IMR-90 (cell line): Measurements from ENCODE around the gene INPP5B. TPM values are rescaled to one million over a fixed set of nuclear protein-coding genes. Genes with fewer than 3 reads are reported as not detected.

Experiments
- ATAC-seq: fragments of 200-7000 bp; cut with Tn5 transposase; 2 replicates; pipeline ENCODE4 v1.9.1; 2020; ENCODE audit warnings: low read depth, mild to moderate bottlenecking, moderate library complexity
- BruUV-seq: library from RNA; stranded (reverse); fragments of 400-500 nt; replicated peaks from 2 replicates; lab custom pipeline; 2021; lab: Mats Ljungman, UMichigan
- CTCF ChIA-PET: fragments of 300-600 bp; formaldehyde crosslinking; extraction: SDS; loops from one replicate; lab custom pipeline; 2021; ENCODE audit warnings: antibody characterized with exemption; lab: Yijun Ruan, JAX
- POLR2A ChIA-PET: fragments of 300-600 bp; sonication (Branson Sonifier 250); formaldehyde crosslinking; loops from one replicate; lab custom pipeline; 2022; ENCODE audit warnings: antibody characterized with exemption; ENCODE audit not compliant: unreplicated experiment; lab: Charles Lee
- DNase-seq: peaks from one replicate; pipeline ENCODE4 v3.0.0; 2013
- H2AFZ ChIP-seq: replicated peaks from 2 replicates; pipeline ENCODE3; 2013; ENCODE audit warnings: low read length, mild to moderate bottlenecking; ENCODE audit not compliant: poor library complexity
- H2AK5ac ChIP-seq: 2 replicates; pipeline ENCODE4 v1.6.1; 2013; ENCODE audit warnings: low read depth, low read length, inconsistent platforms
- H2AK9ac ChIP-seq: replicated peaks from 2 replicates; pipeline ENCODE3; 2013; ENCODE audit warnings: mild to moderate bottlenecking, low read depth, low read length, moderate library complexity; ENCODE audit not compliant: poor library complexity
- H2BK120ac ChIP-seq: 2 replicates; pipeline ENCODE4 v1.6.1; 2013; ENCODE audit warnings: low read depth, low read length, inconsistent platforms
- H2BK15ac ChIP-seq: 3 replicates; pipeline ENCODE4 v1.6.1; 2013; ENCODE audit warnings: low read depth, low read length, inconsistent platforms
- H2BK20ac ChIP-seq: 2 replicates; pipeline ENCODE4 v1.6.1; 2013; ENCODE audit warnings: low read depth, mild to moderate bottlenecking, inconsistent platforms, low read length, moderate library complexity
- H2BK5ac ChIP-seq: 2 replicates; pipeline ENCODE4 v1.6.1; 2013; ENCODE audit warnings: mild to moderate bottlenecking, low read depth, low read length, inconsistent platforms; ENCODE audit not compliant: poor library complexity, severe bottlenecking
- H3K14ac ChIP-seq: replicated peaks from 2 replicates; pipeline ENCODE4 v1.6.1; 2013; ENCODE audit warnings: low read depth, low read length, inconsistent platforms
- H3K18ac ChIP-seq: 2 replicates; pipeline ENCODE4 v1.6.1; 2013; ENCODE audit warnings: low read depth, low read length, control low read depth
- H3K23ac ChIP-seq: 2 replicates; pipeline ENCODE4 v1.6.1; 2013; ENCODE audit warnings: low read depth, low read length, inconsistent platforms
- H3K27ac ChIP-seq: 2 replicates; pipeline ENCODE4 v1.5.1; 2013; ENCODE audit warnings: mild to moderate bottlenecking, control low read depth, low read length; ENCODE audit not compliant: insufficient read depth
- H3K27me3 ChIP-seq: 2 replicates; pipeline ENCODE4 v1.6.1; 2013; ENCODE audit warnings: low read length; ENCODE audit not compliant: control insufficient read depth, insufficient read depth
- H3K36me3 ChIP-seq: 2 replicates; pipeline ENCODE4 v1.6.1; 2013; ENCODE audit warnings: low read length, mixed read lengths; ENCODE audit not compliant: control insufficient read depth, insufficient read depth
- H3K4ac ChIP-seq: 2 replicates; pipeline ENCODE4 v1.6.1; 2013; ENCODE audit warnings: low read depth, low read length, inconsistent platforms
- H3K4me1 ChIP-seq: 2 replicates; pipeline ENCODE4 v1.6.1; 2013; ENCODE audit warnings: low read length, mixed read lengths; ENCODE audit not compliant: control insufficient read depth, insufficient read depth
- H3K4me2 ChIP-seq: 2 replicates; pipeline ENCODE4 v1.6.1; 2013; ENCODE audit warnings: low read depth, mild to moderate bottlenecking, control low read depth, low read length, moderate library complexity
- H3K4me3 ChIP-seq: 2 replicates; pipeline ENCODE4 v1.5.1; 2013; ENCODE audit warnings: low read depth, mild to moderate bottlenecking, control low read depth, low read length, moderate library complexity; ENCODE audit not compliant: insufficient read depth
- H3K56ac ChIP-seq: 2 replicates; pipeline ENCODE4 v1.6.1; 2013; ENCODE audit warnings: low read length, inconsistent platforms; ENCODE audit not compliant: insufficient read depth; ENCODE audit errors: extremely low read depth
- H3K79me1 ChIP-seq, 2 experiments: 2 replicates each; pipeline ENCODE4 v1.6.1; 2013; ENCODE audit warnings: low read length in 2 of 2, inconsistent platforms in 1 of 2, low read depth in 1 of 2
- H3K9ac ChIP-seq: 2 replicates; pipeline ENCODE4 v1.6.1; 2013; ENCODE audit warnings: low read depth, low read length, control low read depth
- H3K9me1 ChIP-seq: 2 replicates; pipeline ENCODE4 v1.6.1; 2013; ENCODE audit warnings: low read length, inconsistent platforms; ENCODE audit not compliant: insufficient read depth
- H3K9me3 ChIP-seq: 2 replicates; pipeline ENCODE4 v1.6.1; 2013; ENCODE audit warnings: low read length; ENCODE audit not compliant: control insufficient read depth, insufficient read depth
- H4K20me1 ChIP-seq: 2 replicates; pipeline ENCODE4 v1.6.1; 2013; ENCODE audit warnings: low read length, inconsistent platforms; ENCODE audit not compliant: insufficient read depth
- H4K5ac ChIP-seq: 2 replicates; pipeline ENCODE4 v1.6.1; 2013; ENCODE audit warnings: mild to moderate bottlenecking, low read depth, low read length, control low read depth
- H4K8ac ChIP-seq, 2 experiments: 2 replicates each; pipeline ENCODE4 v1.6.1; 2013; ENCODE audit warnings: low read depth in 2 of 2, low read length in 2 of 2, control low read depth in 1 of 2, inconsistent platforms in 1 of 2
- H4K91ac ChIP-seq: 2 replicates; pipeline ENCODE4 v1.6.1; 2013; ENCODE audit warnings: low read depth, low read length, inconsistent platforms; ENCODE audit not compliant: insufficient read depth
- RAD21 ChIP-seq: IDR thresholded peaks from 2 replicates; pipeline ENCODE4 v1.6.1; 2012; ENCODE audit warnings: low read length, improper control_type of control experiment
- WGBS, 2 experiments: methylation state at CpG; one replicate each; pipeline versions ENCODE4 v1.1.5 to v1.1.7; 2013; ENCODE audit warnings: missing lambda C conversion rate in 2 of 2; ENCODE audit not compliant: insufficient read length in 1 of 2; ENCODE audit errors: extremely low coverage in 2 of 2; 5-methylcytosine and 5-hydroxymethylcytosine counted together
- dilution Hi-C: fragments of 300-500 bp; cut with HindIII; formaldehyde crosslinking; loops from one replicate; pipeline ENCODE4 v1.14.3; 2018; ENCODE audit warnings: low sequenced_read_pairs; ENCODE audit not compliant: unreplicated experiment
- in situ Hi-C: fragments of 300-500 bp; cut with MboI; formaldehyde crosslinking; loops from 3 replicates; pipeline ENCODE4 v1.14.3; 2019; ENCODE audit warnings: low sequenced_read_pairs, inconsistent platforms, mixed read lengths
- intact Hi-C: fragments of 100-400 bp; cut with micrococcal nuclease; formaldehyde crosslinking; loops from 2 replicates; pipeline ENCODE4 v1.10.0; 2022
- polyA plus RNA-seq, 3 experiments: library from polyadenylated mRNA; depleted of rRNA; stranded (reverse); fragments of >200 nt; gene quantifications; 2 replicates each; pipeline ENCODE4 v1.2.3, GENCODE V29; 2012; ENCODE audit warnings: low replicate concordance in 1 of 3
- total RNA-seq: library from RNA; depleted of rRNA; stranded (reverse); fragments of >200 nt; gene quantifications from 2 replicates; pipeline ENCODE4 v1.2.3, GENCODE V29; 2012

Gene INPP5B
- total and polyA plus RNA-seq, 2 of the 4 experiments (the other 2 are of a cell fraction) = 9.4 to 20.4 TPM

GRCh38 chr1:37836788-37837187, 110.1 kb downstream of the INPP5B start:
- no peak overlapping the region for H3K4ac ChIP-seq
- in situ Hi-C loops (no loop called here), dilution Hi-C loops (no loop called here), intact Hi-C loops (no loop called here)
- ATAC-seq = peak; percentile 62
- no peak overlapping the region for H2BK15ac ChIP-seq
- H3K27me3 ChIP-seq = no peaks in the 10 kb centered on the region
- H3K23ac ChIP-seq = no peak overlapping the region
- no peak overlapping the region for H3K14ac ChIP-seq
- no peak overlapping the region for H3K56ac ChIP-seq
- H3K4me3 ChIP-seq = no peak overlapping the region
- no peak overlapping the region for H4K91ac ChIP-seq
- H2BK5ac ChIP-seq = no peak overlapping the region
- no peak overlapping the region for H3K9ac ChIP-seq
- H4K8ac ChIP-seq = no peak overlapping the region
- no peak overlapping the region for H2AK9ac ChIP-seq
- H3K36me3 ChIP-seq = peaks cover 49% of the 10 kb centered on the region
- CTCF ChIA-PET = interaction anchor here (0.6 kb wide), 1 partner anchor 12 kb away, joined by 3 read pairs; no protein-coding TSS in a partner anchor
- H3K27ac ChIP-seq = no peak overlapping the region
- no TSS peak for BruUV-seq
- peaks cover 6% of the 10 kb centered on the region; the same call in 1 of the 2 replicates for H3K9me1 ChIP-seq
- H3K79me1 ChIP-seq = peaks cover 10 to 12% of the 10 kb centered on the region in 2 experiments
- H3K18ac ChIP-seq = no peak overlapping the region
- H3K4me1 ChIP-seq = peaks cover 3% of the 10 kb centered on the region; the same call in 1 of the 2 replicates
- H2AK5ac ChIP-seq = no peak overlapping the region
- no peak overlapping the region for H4K5ac ChIP-seq
- DNase-seq = peak; percentile 26
- no peak overlapping the region for H2AFZ ChIP-seq
- WGBS, 2 experiments = no CpG with 5 or more reads among the region's 3 CpGs
- H3K9me3 ChIP-seq = no peaks in the 10 kb centered on the region
- H4K20me1 ChIP-seq = no peaks in the 10 kb centered on the region; the same call in 1 of the 2 replicates
- no peak overlapping the region for H3K4me2 ChIP-seq
- no peak overlapping the region for H2BK120ac ChIP-seq
- no peak overlapping the region for H2BK20ac ChIP-seq
- TF ChIP-seq RAD21 = no peak
- POLR2A ChIA-PET = no interaction called here
